IMR-90 (cell line): ENCODE data around the gene ALKBH1. TPM values are rescaled to one million over a fixed set of nuclear protein-coding genes. Genes with fewer than 3 reads are reported as not detected.

Experiments used
- ATAC-seq: fragments of 200-7000 bp; cut with Tn5 transposase; 2 replicates; pipeline ENCODE4 v1.9.1; 2020; ENCODE audit warnings: low read depth, mild to moderate bottlenecking, moderate library complexity
- BruUV-seq: library from RNA; stranded (reverse); fragments of 400-500 nt; replicated peaks from 2 replicates; lab custom pipeline; 2021; lab: Mats Ljungman, UMichigan
- CTCF ChIA-PET: fragments of 300-600 bp; formaldehyde crosslinking; extraction: SDS; loops from one replicate; lab custom pipeline; 2021; ENCODE audit warnings: antibody characterized with exemption; lab: Yijun Ruan, JAX
- POLR2A ChIA-PET: fragments of 300-600 bp; sonication (Branson Sonifier 250); formaldehyde crosslinking; loops from one replicate; lab custom pipeline; 2022; ENCODE audit warnings: antibody characterized with exemption; ENCODE audit not compliant: unreplicated experiment; lab: Charles Lee
- DNase-seq: peaks from one replicate; pipeline ENCODE4 v3.0.0; 2013
- H2AFZ ChIP-seq: replicated peaks from 2 replicates; pipeline ENCODE3; 2013; ENCODE audit warnings: low read length, mild to moderate bottlenecking; ENCODE audit not compliant: poor library complexity
- H2AK5ac ChIP-seq: 2 replicates; pipeline ENCODE4 v1.6.1; 2013; ENCODE audit warnings: low read depth, low read length, inconsistent platforms
- H2AK9ac ChIP-seq: replicated peaks from 2 replicates; pipeline ENCODE3; 2013; ENCODE audit warnings: mild to moderate bottlenecking, low read depth, low read length, moderate library complexity; ENCODE audit not compliant: poor library complexity
- H2BK120ac ChIP-seq: 2 replicates; pipeline ENCODE4 v1.6.1; 2013; ENCODE audit warnings: low read depth, low read length, inconsistent platforms
- H2BK15ac ChIP-seq: 3 replicates; pipeline ENCODE4 v1.6.1; 2013; ENCODE audit warnings: low read depth, low read length, inconsistent platforms
- H2BK20ac ChIP-seq: 2 replicates; pipeline ENCODE4 v1.6.1; 2013; ENCODE audit warnings: low read depth, mild to moderate bottlenecking, inconsistent platforms, low read length, moderate library complexity
- H2BK5ac ChIP-seq: 2 replicates; pipeline ENCODE4 v1.6.1; 2013; ENCODE audit warnings: mild to moderate bottlenecking, low read depth, low read length, inconsistent platforms; ENCODE audit not compliant: poor library complexity, severe bottlenecking
- H3K14ac ChIP-seq: replicated peaks from 2 replicates; pipeline ENCODE4 v1.6.1; 2013; ENCODE audit warnings: low read depth, low read length, inconsistent platforms
- H3K18ac ChIP-seq: 2 replicates; pipeline ENCODE4 v1.6.1; 2013; ENCODE audit warnings: low read depth, low read length, control low read depth
- H3K23ac ChIP-seq: 2 replicates; pipeline ENCODE4 v1.6.1; 2013; ENCODE audit warnings: low read depth, low read length, inconsistent platforms
- H3K27ac ChIP-seq: 2 replicates; pipeline ENCODE4 v1.5.1; 2013; ENCODE audit warnings: mild to moderate bottlenecking, control low read depth, low read length; ENCODE audit not compliant: insufficient read depth
- H3K27me3 ChIP-seq: 2 replicates; pipeline ENCODE4 v1.6.1; 2013; ENCODE audit warnings: low read length; ENCODE audit not compliant: control insufficient read depth, insufficient read depth
- H3K36me3 ChIP-seq: 2 replicates; pipeline ENCODE4 v1.6.1; 2013; ENCODE audit warnings: low read length, mixed read lengths; ENCODE audit not compliant: control insufficient read depth, insufficient read depth
- H3K4ac ChIP-seq: 2 replicates; pipeline ENCODE4 v1.6.1; 2013; ENCODE audit warnings: low read depth, low read length, inconsistent platforms
- H3K4me1 ChIP-seq: 2 replicates; pipeline ENCODE4 v1.6.1; 2013; ENCODE audit warnings: low read length, mixed read lengths; ENCODE audit not compliant: control insufficient read depth, insufficient read depth
- H3K4me2 ChIP-seq: 2 replicates; pipeline ENCODE4 v1.6.1; 2013; ENCODE audit warnings: low read depth, mild to moderate bottlenecking, control low read depth, low read length, moderate library complexity
- H3K4me3 ChIP-seq: 2 replicates; pipeline ENCODE4 v1.5.1; 2013; ENCODE audit warnings: low read depth, mild to moderate bottlenecking, control low read depth, low read length, moderate library complexity; ENCODE audit not compliant: insufficient read depth
- H3K56ac ChIP-seq: 2 replicates; pipeline ENCODE4 v1.6.1; 2013; ENCODE audit warnings: low read length, inconsistent platforms; ENCODE audit not compliant: insufficient read depth; ENCODE audit errors: extremely low read depth
- H3K79me1 ChIP-seq, 2 experiments: 2 replicates each; pipeline ENCODE4 v1.6.1; 2013; ENCODE audit warnings: low read length in 2 of 2, inconsistent platforms in 1 of 2, low read depth in 1 of 2
- H3K9ac ChIP-seq: 2 replicates; pipeline ENCODE4 v1.6.1; 2013; ENCODE audit warnings: low read depth, low read length, control low read depth
- H3K9me1 ChIP-seq: 2 replicates; pipeline ENCODE4 v1.6.1; 2013; ENCODE audit warnings: low read length, inconsistent platforms; ENCODE audit not compliant: insufficient read depth
- H3K9me3 ChIP-seq: 2 replicates; pipeline ENCODE4 v1.6.1; 2013; ENCODE audit warnings: low read length; ENCODE audit not compliant: control insufficient read depth, insufficient read depth
- H4K20me1 ChIP-seq: 2 replicates; pipeline ENCODE4 v1.6.1; 2013; ENCODE audit warnings: low read length, inconsistent platforms; ENCODE audit not compliant: insufficient read depth
- H4K5ac ChIP-seq: 2 replicates; pipeline ENCODE4 v1.6.1; 2013; ENCODE audit warnings: mild to moderate bottlenecking, low read depth, low read length, control low read depth
- H4K8ac ChIP-seq, 2 experiments: 2 replicates each; pipeline ENCODE4 v1.6.1; 2013; ENCODE audit warnings: low read depth in 2 of 2, low read length in 2 of 2, control low read depth in 1 of 2, inconsistent platforms in 1 of 2
- H4K91ac ChIP-seq: 2 replicates; pipeline ENCODE4 v1.6.1; 2013; ENCODE audit warnings: low read depth, low read length, inconsistent platforms; ENCODE audit not compliant: insufficient read depth
- MAFK ChIP-seq: IDR thresholded peaks from 2 replicates; pipeline ENCODE4 v1.6.1; 2012; ENCODE audit warnings: low read depth, low read length, improper control_type of control experiment
- NFE2L2 ChIP-seq: fragments of 150-350 bp; IDR thresholded peaks from 2 replicates; pipeline ENCODE4 v1.6.1; 2016; ENCODE audit warnings: low read depth, mild to moderate bottlenecking, low read length
- RAD21 ChIP-seq: IDR thresholded peaks from 2 replicates; pipeline ENCODE4 v1.6.1; 2012; ENCODE audit warnings: low read length, improper control_type of control experiment
- WGBS, 2 experiments: methylation state at CpG; one replicate each; pipeline versions ENCODE4 v1.1.5 to v1.1.7; 2013; ENCODE audit warnings: missing lambda C conversion rate in 2 of 2; ENCODE audit not compliant: insufficient read length in 1 of 2; ENCODE audit errors: extremely low coverage in 2 of 2; 5-methylcytosine and 5-hydroxymethylcytosine counted together
- dilution Hi-C: fragments of 300-500 bp; cut with HindIII; formaldehyde crosslinking; loops from one replicate; pipeline ENCODE4 v1.14.3; 2018; ENCODE audit warnings: low sequenced_read_pairs; ENCODE audit not compliant: unreplicated experiment
- in situ Hi-C: fragments of 300-500 bp; cut with MboI; formaldehyde crosslinking; loops from 3 replicates; pipeline ENCODE4 v1.14.3; 2019; ENCODE audit warnings: low sequenced_read_pairs, inconsistent platforms, mixed read lengths
- intact Hi-C: fragments of 100-400 bp; cut with micrococcal nuclease; formaldehyde crosslinking; loops from 2 replicates; pipeline ENCODE4 v1.10.0; 2022
- polyA plus RNA-seq, 3 experiments: library from polyadenylated mRNA; depleted of rRNA; stranded (reverse); fragments of >200 nt; gene quantifications; 2 replicates each; pipeline ENCODE4 v1.2.3, GENCODE V29; 2012; ENCODE audit warnings: low replicate concordance in 1 of 3
- total RNA-seq: library from RNA; depleted of rRNA; stranded (reverse); fragments of >200 nt; gene quantifications from 2 replicates; pipeline ENCODE4 v1.2.3, GENCODE V29; 2012

Gene ALKBH1
- total and polyA plus RNA-seq, 2 of the 4 experiments (the other 2 are of a cell fraction), result 10.0 to 10.8 TPM

DNA sequence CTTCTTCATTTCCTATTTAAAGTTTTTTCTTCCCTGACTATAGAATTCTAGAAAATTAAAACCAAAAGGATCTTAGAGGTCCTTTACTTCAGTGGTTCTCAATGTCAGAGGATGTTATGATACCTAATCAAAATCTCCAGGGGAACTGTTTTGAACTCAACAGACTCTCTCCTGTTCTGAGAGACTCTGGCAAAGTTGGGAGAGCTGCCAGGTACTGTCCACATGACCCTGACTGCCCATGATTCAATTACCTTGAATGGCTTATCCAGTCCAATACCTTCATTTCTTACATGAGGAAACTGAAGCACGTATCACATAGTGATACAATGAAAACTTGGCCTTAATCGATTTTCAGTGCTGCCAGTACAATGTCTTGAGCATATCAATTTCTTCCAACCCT lies 16.6 kb downstream of the ALKBH1 start:
- H3K9me1 ChIP-seq, result no peaks in the 10 kb centered on the region
- H4K91ac ChIP-seq, result no peak overlapping the region
- intact Hi-C loops, result no loop called here
- H3K4me2 ChIP-seq, result no peak overlapping the region
- no peak overlapping the region for H3K9ac ChIP-seq
- no peak overlapping the region for H2AK9ac ChIP-seq
- ChIA-PET CTCF (no interaction called here), POLR2A (no interaction called here)
- TF ChIP-seq MAFK (no peak), NFE2L2 (no peak), RAD21 (no peak)
- dilution Hi-C loops, result no loop called here
- H2BK5ac ChIP-seq, result no peak overlapping the region
- no peak overlapping the region for H4K8ac ChIP-seq
- no peak overlapping the region for H3K27ac ChIP-seq
- no peak overlapping the region for H2BK120ac ChIP-seq
- H3K4ac ChIP-seq, result no peak overlapping the region
- no peak overlapping the region for H3K23ac ChIP-seq
- WGBS, 2 experiments, result 83% methylated on average over 1 of the region's 2 CpGs; no CpG with 5 or more reads in 1 of the 2 experiments
- H2AFZ ChIP-seq, result no peak overlapping the region
- no peaks in the 10 kb centered on the region for H3K4me1 ChIP-seq
- no TSS peak for BruUV-seq
- H3K79me1 ChIP-seq, result peaks cover 4 to 6% of the 10 kb centered on the region in 2 experiments; a peak in 3 of 4 replicates
- no peak overlapping the region for H3K18ac ChIP-seq
- H3K14ac ChIP-seq, result no peak overlapping the region
- H2BK15ac ChIP-seq, result no peak overlapping the region
- peaks cover 18% of the 10 kb centered on the region for H3K36me3 ChIP-seq
- no peak overlapping the region for H4K5ac ChIP-seq
- H2AK5ac ChIP-seq, result no peak overlapping the region
- H4K20me1 ChIP-seq, result 0 out of 2 replicates have a peak, but pooled peaks cover 3% of the 10 kb centered on the region
- no peak overlapping the region for H3K56ac ChIP-seq
- no peak overlapping the region for H2BK20ac ChIP-seq
- no peaks in the 10 kb centered on the region for H3K27me3 ChIP-seq
- H3K9me3 ChIP-seq, result no peaks in the 10 kb centered on the region
- DNase-seq (no peak), ATAC-seq (no peak)
- H3K4me3 ChIP-seq, result no peak overlapping the region
- in situ Hi-C loops, result no loop called here
